ENCODE results near the gene UNC119. TPM values are rescaled to one million over a fixed set of nuclear protein-coding genes. Genes with fewer than 3 reads are reported as not detected.
A peak's percentile ranks its signal among the peaks of the same experiment; 100 is the strongest.

The UNC119 gene
- polyA plus RNA-seq, 2 of the 4 experiments (the other 2 are of a cell fraction), result 27.8 to 50.5 TPM

- POLR2A ChIA-PET, result no interaction called here
- 39% methylated on average over 8 of the region's 12 CpGs for WGBS (ENCODE audit: missing lambda C conversion rate)
- Histone ChIP-seq H3K4me3 (no peak overlapping the region), H3K4me1 (0 out of 3 replicates have a peak, but pooled peaks cover 5% of the 10 kb centered on the region), H3K9me3 (no peaks in the 10 kb centered on the region), H3K27ac (no peak overlapping the region), H3K4me2 (no peak overlapping the region)
- ATAC-seq, result no peak
- no peak for DNase-seq (ENCODE audit: low read depth in 1 of 2, low spot score in 1 of 2)
- CTCF ChIA-PET, result interaction anchor here (0.7 to 15.1 kb wide), 6 partner anchors 9 to 51 kb away, joined by 3 to 317 read pairs (median 7); partner anchors contain the start of gene FOXN1
- no peak for FAIRE-seq
- no peak for TF ChIP-seq PHF8 (IDR thresholded peaks at IDR 0.05; ENCODE audit: borderline replicate concordance, low read depth)
- TF ChIP-seq SMC3 (IDR thresholded peaks at IDR 0.05), result no peak
Observed at GRCh38 chr17:28537219-28537610, 15.2 kb downstream of the UNC119 start.

- DNase-seq (ENCODE audit: low read depth in 1 of 2, low spot score in 1 of 2) (no peak), ATAC-seq (no peak), FAIRE-seq (no peak)
- 56% methylated on average over 8 of the region's 9 CpGs for WGBS (ENCODE audit: missing lambda C conversion rate)
- Histone ChIP-seq H3K9me3 (no peaks in the 10 kb centered on the region), H3K4me2 (no peak overlapping the region), H3K4me1 (0 out of 3 replicates have a peak, but pooled peaks cover 5% of the 10 kb centered on the region), H3K4me3 (no peak overlapping the region), H3K27ac (no peak overlapping the region)
- ChIA-PET CTCF (interaction anchor here (1.5 to 15.1 kb wide), 6 partner anchors 8 to 38 kb away, joined by 3 to 317 read pairs (median 7); partner anchors contain the start of gene FOXN1), POLR2A (interaction anchor here (0.6 kb wide), 1 partner anchor 236 kb away, joined by 3 read pairs; no protein-coding TSS in a partner anchor)
- TF ChIP-seq BHLHE40 (IDR thresholded peaks at IDR 0.05; ENCODE audit: low read depth, low read length) (no peak), HOXB5 (CRISPR knock-in tag; IDR thresholded peaks at IDR 0.05) (no peak), RARB (CRISPR knock-in tag; IDR thresholded peaks at IDR 0.05) (no peak), MAFK (IDR thresholded peaks at IDR 0.05; ENCODE audit: partially characterized antibody) (no peak), TFCP2L1 (CRISPR knock-in tag; IDR thresholded peaks at IDR 0.05) (no peak), FOSL2 (IDR thresholded peaks at IDR 0.05) (no peak), FOSL2 (CRISPR knock-in tag; IDR thresholded peaks at IDR 0.05) (no peak), RNF2 (IDR thresholded peaks at IDR 0.05; ENCODE audit: borderline replicate concordance, low read depth) (no peak), POLR2A (IDR thresholded peaks at IDR 0.05; ENCODE audit: low read length) (no peak), CHD4 (IDR thresholded peaks at IDR 0.05; ENCODE audit: borderline replicate concordance) (no peak), GATA3 (IDR thresholded peaks at IDR 0.05; ENCODE audit: borderline replicate concordance) (no peak), REST (IDR thresholded peaks at IDR 0.05) (no peak), JUNB (IDR thresholded peaks at IDR 0.05) (no peak)
Observed at GRCh38 chr17:28536532-28537218, 15.7 kb downstream of the UNC119 start.

GRCh38 chr17:28534740-28535375 is 17.6 kb downstream of the UNC119 start:
- H3K9me3 ChIP-seq, result no peaks in the 10 kb centered on the region
- ChIA-PET POLR2A (interaction anchor here (0.7 kb wide), 1 partner anchor 62 kb away, joined by 5 read pairs; no protein-coding TSS in a partner anchor), CTCF (interaction anchor here (0.5 to 15.1 kb wide), 7 partner anchors 8 to 102 kb away, joined by 3 to 317 read pairs (median 4); partner anchors contain the start of gene FOXN1)
- no peak for DNase-seq (ENCODE audit: low read depth in 1 of 2, low spot score in 1 of 2)
- FAIRE-seq, result no peak
- 0 out of 3 replicates have a peak, but pooled peaks cover 5% of the 10 kb centered on the region for H3K4me1 ChIP-seq
- H3K4me2 ChIP-seq, result no peak overlapping the region
- H3K4me3 ChIP-seq, result no peak overlapping the region
- ATAC-seq, result peak in 1 of 2 experiments; percentile 12; a peak in 3 of 6 replicates
- H3K27ac ChIP-seq, result no peak overlapping the region
- 73% methylated on average over 11 of the region's 11 CpGs for WGBS (ENCODE audit: missing lambda C conversion rate)
- TF ChIP-seq BCL3 (IDR thresholded peaks at IDR 0.05) (no peak), ZSCAN20 (CRISPR knock-in tag; IDR thresholded peaks at IDR 0.05) (no peak), POLR2AphosphoS2 (conservative IDR thresholded peaks at IDR 0.05; ENCODE audit: low read length) (no peak), RCOR1 (IDR thresholded peaks at IDR 0.05; ENCODE audit: low read depth, low read length) (no peak), MAZ (IDR thresholded peaks at IDR 0.05; ENCODE audit: borderline replicate concordance, low read depth, low read length) (no peak), HOXB13 (CRISPR knock-in tag; IDR thresholded peaks at IDR 0.05; ENCODE audit: low read depth) (no peak), HES2 (IDR thresholded peaks at IDR 0.05) (no peak), ZC3H11A (IDR thresholded peaks at IDR 0.05) (no peak), CTCF (IDR thresholded peaks at IDR 0.05) (no peak)
